ENCODE results near the gene SERINC2. TPM values are rescaled to one million over a fixed set of nuclear protein-coding genes. Genes with fewer than 3 reads are reported as not detected.

The SERINC2 gene
- polyA plus RNA-seq, 4 donors = 38.4 to 57.1 (median 47.9) TPM

Other genes starting within 250 kb of the SERINC2 start
- gene NKAIN1, start 173.3 kb upstream of the SERINC2 start, polyA plus RNA-seq (ENCODE audit: insufficient read length in 4 of 4) = 1 to 10 TPM; 3.2 to 4.8 (median 4.1) TPM
- gene SNRNP40, start 116.4 kb upstream of the SERINC2 start, polyA plus RNA-seq (ENCODE audit: insufficient read length in 4 of 4) = 10 to 100 TPM; 70.8 to 77.5 (median 72.9) TPM
- 10 to 100 TPM; 45.7 to 55.7 (median 48.6) TPM for gene ZCCHC17, start 116.2 kb upstream of the SERINC2 start, polyA plus RNA-seq (ENCODE audit: insufficient read length in 4 of 4)
- gene FABP3, start 40.1 kb upstream of the SERINC2 start, polyA plus RNA-seq (ENCODE audit: insufficient read length in 4 of 4) = 10 to 100 TPM; 56.7 to 91.7 (median 65.9) TPM
- 10 to 100 TPM; 41.7 to 53.2 (median 43.1) TPM for gene TINAGL1, start 163.3 kb downstream of the SERINC2 start, polyA plus RNA-seq (ENCODE audit: insufficient read length in 4 of 4)
- gene HCRTR1, start 204.5 kb downstream of the SERINC2 start, polyA plus RNA-seq (ENCODE audit: insufficient read length in 4 of 4) = under 1 TPM; 0.07 to 0.25 (median 0.14) TPM
- gene PEF1, start 231.7 kb downstream of the SERINC2 start, polyA plus RNA-seq (ENCODE audit: insufficient read length in 4 of 4) = 10 to 100 TPM; 70.0 to 80.1 (median 79.1) TPM